ENCODE measurements around the gene ALOX5AP. TPM values are rescaled to one million over a fixed set of nuclear protein-coding genes. Genes with fewer than 3 reads are reported as not detected.

ALOX5AP gene
- total RNA-seq, 6 experiments from 2014 or later = 0.53 to 6.7 (median 3.7) TPM

DNA sequence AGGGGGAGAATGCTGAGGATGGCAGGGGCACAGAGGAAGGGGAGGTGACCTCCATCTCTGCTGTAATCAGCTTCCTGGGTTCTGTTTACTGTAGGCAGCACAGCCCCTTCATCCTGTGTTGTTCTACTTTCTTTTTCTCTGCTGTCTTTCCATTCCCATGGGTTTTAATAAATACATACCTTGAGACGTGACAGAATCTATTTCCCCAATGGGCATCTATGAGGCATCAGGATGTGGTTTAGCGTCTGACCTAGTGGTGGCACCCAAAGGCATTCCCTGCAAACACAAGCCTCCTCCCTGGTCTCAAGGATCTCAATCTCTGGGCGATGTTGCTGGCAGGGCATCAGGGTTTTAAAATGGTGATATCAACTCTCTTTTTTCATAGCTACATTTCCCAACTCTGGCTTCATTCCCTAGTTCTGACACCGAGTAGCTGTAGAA is 60.8 kb downstream of the ALOX5AP start:
- H3K4me1 ChIP-seq = peaks cover 0 to 19% (median under 1%) of the 10 kb centered on the region in 4 donors
- ATAC-seq = peak in 1 of 4 donors; percentile 15
- no peaks in the 10 kb centered on the region for H3K9me3 ChIP-seq
- intact Hi-C loops (cut with DNase I) = loop anchor here in 1 of 2 donors (10.0 kb wide), 1 partner anchor 651 kb away; no protein-coding TSS in a partner anchor
- no peak overlapping the region for H3K4me3 ChIP-seq
- no peaks in the 10 kb centered on the region for H3K27me3 ChIP-seq
- no peaks in the 10 kb centered on the region for H3K36me3 ChIP-seq
- WGBS (ENCODE audit: insufficient coverage, low coverage, low lambda C conversion rate, missing lambda C conversion rate) = 27% methylated on average over 4 of the region's 4 CpGs
- no peak for DNase-seq
- no peak overlapping the region for H3K27ac ChIP-seq
- TF ChIP-seq POLR2A (IDR thresholded peaks at IDR 0.05) = no peak

DNA sequence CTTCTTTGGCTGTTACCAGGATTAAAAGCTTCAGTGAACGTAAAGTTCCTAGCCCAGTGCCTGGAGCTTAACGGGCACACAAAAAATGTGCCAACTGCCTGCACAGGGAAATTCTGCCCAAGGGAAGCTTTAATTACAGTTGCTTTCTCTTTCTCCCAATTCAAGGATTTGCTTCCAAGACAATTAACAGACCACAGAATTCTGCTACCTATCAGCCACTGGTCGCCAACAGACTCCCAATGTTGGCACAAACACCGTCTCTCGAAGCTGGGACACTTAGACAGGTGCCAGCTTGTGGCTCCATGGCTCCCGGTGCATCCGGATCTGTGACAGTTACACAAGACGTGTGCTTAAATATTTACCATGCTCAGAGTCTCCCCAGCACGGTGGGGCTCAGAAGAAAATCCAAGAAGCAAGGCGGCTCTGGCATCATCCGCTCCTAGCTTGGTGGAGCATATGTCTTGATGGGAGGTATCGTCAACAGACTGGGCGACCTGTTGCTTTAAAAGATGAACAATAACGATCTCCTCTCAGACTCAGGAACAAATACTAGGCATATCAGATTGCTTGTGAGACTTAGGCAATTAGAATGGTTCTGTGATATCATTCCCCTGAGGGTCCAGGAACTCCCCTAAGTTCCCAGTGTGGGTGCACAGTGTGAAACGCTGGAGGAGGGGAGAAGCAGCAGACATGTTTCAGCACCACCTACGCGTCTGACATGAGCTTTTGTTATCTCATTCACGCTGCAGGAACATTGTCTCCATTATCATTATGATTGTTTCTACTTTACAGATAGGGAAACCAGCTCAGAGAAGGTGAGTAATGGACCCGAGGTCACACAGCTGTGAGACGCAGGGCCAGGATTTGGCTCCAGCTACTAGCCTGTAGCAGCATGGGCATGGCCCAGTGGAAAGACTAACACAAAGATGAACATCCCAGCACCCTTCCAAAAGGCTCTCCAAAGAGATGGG is 61.6 kb downstream of the ALOX5AP start:
- no peaks in the 10 kb centered on the region for H3K27me3 ChIP-seq
- H3K4me1 ChIP-seq = peaks cover 0 to 19% (median under 1%) of the 10 kb centered on the region in 4 donors
- DNase-seq = no peak
- TF ChIP-seq, protein P1, sequence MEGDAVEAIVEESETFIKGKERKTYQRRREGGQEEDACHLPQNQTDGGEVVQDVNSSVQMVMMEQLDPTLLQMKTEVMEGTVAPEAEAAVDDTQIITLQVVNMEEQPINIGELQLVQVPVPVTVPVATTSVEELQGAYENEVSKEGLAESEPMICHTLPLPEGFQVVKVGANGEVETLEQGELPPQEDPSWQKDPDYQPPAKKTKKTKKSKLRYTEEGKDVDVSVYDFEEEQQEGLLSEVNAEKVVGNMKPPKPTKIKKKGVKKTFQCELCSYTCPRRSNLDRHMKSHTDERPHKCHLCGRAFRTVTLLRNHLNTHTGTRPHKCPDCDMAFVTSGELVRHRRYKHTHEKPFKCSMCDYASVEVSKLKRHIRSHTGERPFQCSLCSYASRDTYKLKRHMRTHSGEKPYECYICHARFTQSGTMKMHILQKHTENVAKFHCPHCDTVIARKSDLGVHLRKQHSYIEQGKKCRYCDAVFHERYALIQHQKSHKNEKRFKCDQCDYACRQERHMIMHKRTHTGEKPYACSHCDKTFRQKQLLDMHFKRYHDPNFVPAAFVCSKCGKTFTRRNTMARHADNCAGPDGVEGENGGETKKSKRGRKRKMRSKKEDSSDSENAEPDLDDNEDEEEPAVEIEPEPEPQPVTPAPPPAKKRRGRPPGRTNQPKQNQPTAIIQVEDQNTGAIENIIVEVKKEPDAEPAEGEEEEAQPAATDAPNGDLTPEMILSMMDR (IDR thresholded peaks at IDR 0.05) = no peak
- 51% methylated on average over 18 of the region's 20 CpGs for WGBS (ENCODE audit: insufficient coverage, low coverage, low lambda C conversion rate, missing lambda C conversion rate)
- no peaks in the 10 kb centered on the region for H3K36me3 ChIP-seq
- H3K4me3 ChIP-seq = peak overlapping the region in 2 of 3 donors; percentile 7 to 23
- no peak overlapping the region for H3K27ac ChIP-seq
- ATAC-seq = peak; percentile 52 to 78 (median 60)
- no peaks in the 10 kb centered on the region for H3K9me3 ChIP-seq
- intact Hi-C loops (cut with DNase I) = loop anchor here in 1 of 2 donors (10.0 kb wide), 1 partner anchor 652 kb away; no protein-coding TSS in a partner anchor

DNA sequence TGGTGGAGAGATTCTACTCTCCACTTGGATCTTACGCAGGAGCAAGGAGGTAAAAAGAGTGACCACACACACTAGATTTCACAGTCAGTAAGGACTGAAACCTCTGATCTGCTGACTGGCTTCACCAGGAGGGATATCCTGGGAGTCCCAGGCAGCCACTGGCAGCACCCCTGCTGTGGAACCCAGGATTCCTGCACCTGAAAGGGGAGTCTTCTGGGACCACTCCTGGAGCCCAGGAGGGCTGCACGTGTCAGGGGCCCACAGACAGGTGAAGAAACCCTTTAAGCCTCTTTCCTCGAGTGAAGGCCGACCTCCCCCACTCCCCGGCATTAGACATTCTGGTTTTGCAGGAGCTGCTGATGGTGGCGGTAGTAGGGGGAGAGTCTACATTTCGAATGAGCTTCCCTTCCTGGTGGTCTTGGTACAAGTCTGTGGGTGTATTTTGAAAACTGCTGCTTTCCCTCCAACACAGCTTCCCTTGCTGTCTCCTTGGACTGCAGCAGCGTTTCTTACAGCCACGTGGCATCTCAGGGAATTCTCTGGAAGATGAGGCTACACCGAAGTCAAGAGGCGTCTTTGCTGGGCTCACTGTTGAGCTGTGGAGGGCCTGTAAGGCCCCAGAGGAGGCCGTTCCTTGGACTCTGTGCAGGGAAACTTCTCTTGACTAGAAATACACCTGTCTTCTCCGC is 62.6 kb downstream of the ALOX5AP start:
- no peaks in the 10 kb centered on the region for H3K36me3 ChIP-seq

DNA sequence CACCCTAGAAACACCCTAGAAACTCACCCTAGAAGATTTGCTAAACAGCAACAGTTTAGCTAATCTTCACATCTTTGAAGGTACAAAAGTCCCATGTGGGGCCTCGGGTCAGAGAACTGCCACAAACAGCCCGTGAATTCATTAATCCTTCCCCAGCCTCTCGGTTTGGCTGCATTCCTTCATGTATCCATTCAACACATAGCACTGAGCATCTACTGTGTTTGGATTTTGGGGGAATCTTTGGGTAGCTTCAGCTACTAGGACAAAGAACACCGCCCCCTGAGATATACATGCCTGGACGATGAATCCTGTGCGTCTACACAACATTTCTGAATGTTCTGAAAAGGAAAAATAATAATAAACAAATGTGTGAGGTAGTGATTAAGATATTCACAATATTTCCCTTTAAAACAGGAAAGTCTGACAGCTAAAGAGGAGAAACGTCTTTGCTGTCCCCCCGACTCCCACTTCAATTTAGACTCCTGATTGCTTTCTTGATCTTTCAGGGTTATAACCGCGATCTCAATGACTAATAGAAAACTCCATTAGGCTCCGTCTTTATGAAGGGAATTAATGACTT is 63.5 kb downstream of the ALOX5AP start:
- DNase-seq (no peak), ATAC-seq (no peak)
- peaks cover 0 to 13% (median 4%) of the 10 kb centered on the region in 4 donors for H3K4me1 ChIP-seq
- TF ChIP-seq POLR2A (IDR thresholded peaks at IDR 0.05) = no peak
- TF ChIP-seq, protein P1 (IDR thresholded peaks at IDR 0.05) = no peak
- H3K4me3 ChIP-seq = no peak overlapping the region
- intact Hi-C loops (cut with DNase I) = loop anchor here in 1 of 2 donors (10.0 kb wide), 1 partner anchor 654 kb away; no protein-coding TSS in a partner anchor
- H3K36me3 ChIP-seq = no peaks in the 10 kb centered on the region
- H3K27me3 ChIP-seq = no peaks in the 10 kb centered on the region
- H3K9me3 ChIP-seq = no peaks in the 10 kb centered on the region
- WGBS (ENCODE audit: insufficient coverage, low coverage, low lambda C conversion rate, missing lambda C conversion rate) = 77% methylated on average over 11 of the region's 11 CpGs
- H3K27ac ChIP-seq = no peak overlapping the region

More for the DNA sequence above, 62.6 kb downstream of the ALOX5AP start:
- intact Hi-C loops (cut with DNase I) = loop anchor here in 1 of 2 donors (10.0 kb wide), 1 partner anchor 653 kb away; no protein-coding TSS in a partner anchor
- Histone ChIP-seq H3K27ac (no peak overlapping the region), H3K9me3 (no peaks in the 10 kb centered on the region), H3K4me3 (no peak overlapping the region), H3K4me1 (peaks cover 0 to 12% (median 3%) of the 10 kb centered on the region in 4 donors), H3K27me3 (no peaks in the 10 kb centered on the region)
- TF ChIP-seq, protein P1 (IDR thresholded peaks at IDR 0.05) = no peak
- WGBS (ENCODE audit: insufficient coverage, low coverage, low lambda C conversion rate, missing lambda C conversion rate) = 100% methylated on average over 1 of the region's 13 CpGs
- no peak for DNase-seq
- no peak for ATAC-seq

Data from right lobe of liver (tissue), 6 donors.